Gastrocnemius medialis (tissue), 4 donors: ENCODE results near the gene IL24. TPM values are rescaled to one million over a fixed set of nuclear protein-coding genes. Genes with fewer than 3 reads are reported as not detected.

Experiments
- ATAC-seq, 2 donors: fragments of 150-250 bp; one replicate each; pipeline ENCODE4 v1.9.1; 2016
- DNase-seq, 2 donors: peaks; one replicate each; pipeline ENCODE4 v3.0.0-alpha.2; 2019
- H3K27ac ChIP-seq, 4 donors: fragments of 200-600 bp; sonication (generic); 1 replicate in 1 of 4; 2 replicates in 3 of 4; pipeline ENCODE4 v1.5.1; 2016 to 2018; ENCODE audit warnings: mild to moderate bottlenecking in 2 of 4, moderate library complexity in 1 of 4
- H3K27me3 ChIP-seq, 3 donors: fragments of 200-600 bp; sonication (generic) in 2 of 3; 1 replicate in 1 of 3; 2 replicates in 2 of 3; pipeline versions ENCODE4 v1.5.1 to v1.6.0; 2016 to 2019; ENCODE audit warnings: mild to moderate bottlenecking in 1 of 3, moderate library complexity in 1 of 3
- H3K36me3 ChIP-seq, 2 donors: fragments of 200-600 bp; sonication (generic) in 1 of 2; one replicate each; pipeline ENCODE4 v1.5.1; 2017 to 2018
- H3K4me1 ChIP-seq, 2 donors: fragments of 200-600 bp; sonication (generic) in 1 of 2; one replicate each; pipeline ENCODE4 v1.5.1; 2016 to 2017; ENCODE audit warnings: mild to moderate bottlenecking in 2 of 2
- H3K4me3 ChIP-seq, 4 donors: fragments of 200-600 bp; sonication (generic) in 3 of 4; 1 replicate in 1 of 4; 2 replicates in 3 of 4; pipeline ENCODE4 v1.5.1; 2016 to 2019; ENCODE audit warnings: mild to moderate bottlenecking in 2 of 4
- H3K9me3 ChIP-seq, 3 donors: fragments of 200-600 bp; sonication (generic) in 2 of 3; 1 replicate in 1 of 3; 2 replicates in 2 of 3; pipeline ENCODE4 v1.5.1; 2016 to 2019
- POLR2A ChIP-seq, 2 donors: fragments of 450-650 bp; IDR thresholded peaks; one replicate each; pipeline ENCODE4 v1.6.1; 2017; ENCODE audit warnings: antibody characterized with exemption in 2 of 2, mild to moderate bottlenecking in 2 of 2, moderate library complexity in 2 of 2
- in situ Hi-C, 4 donors: fragments of 200-750 bp; cut with MboI; loops; one replicate each; pipeline versions ENCODE4 v1.15.0 to v1.8.0; 2017; ENCODE audit warnings: low sequenced_read_pairs in 4 of 4
- intact Hi-C: fragments of 100-400 bp; cut with DNase I; formaldehyde crosslinking; loops from one replicate; pipeline ENCODE4 v1.15.1; 2023; ENCODE audit warnings: low total_unique reads
- total RNA-seq, 4 donors: library from RNA; depleted of rRNA; stranded (reverse); fragments of >200 nt; gene quantifications; one replicate each; pipeline versions ENCODE4 v1.1.0 to v1.2.3, GENCODE V29; 2016
- TF ChIP-seq, protein P1 (sequence below), 5 experiments: fragments of 450-650 bp in 3 of 5; fragments of 200-600 bp in 2 of 5; sonication (generic) in 2 of 5; IDR thresholded peaks in 4 of 5; conservative IDR thresholded peaks in 1 of 5; 1 replicate in 4 of 5; 2 replicates in 1 of 5; pipeline ENCODE4 v1.5.1; 2016 to 2019; ENCODE audit warnings: antibody characterized with exemption in 5 of 5, mild to moderate bottlenecking in 3 of 5, moderate library complexity in 3 of 5

IL24 gene
- total RNA-seq, 4 donors from 2014 or later, result not detected

DNA sequence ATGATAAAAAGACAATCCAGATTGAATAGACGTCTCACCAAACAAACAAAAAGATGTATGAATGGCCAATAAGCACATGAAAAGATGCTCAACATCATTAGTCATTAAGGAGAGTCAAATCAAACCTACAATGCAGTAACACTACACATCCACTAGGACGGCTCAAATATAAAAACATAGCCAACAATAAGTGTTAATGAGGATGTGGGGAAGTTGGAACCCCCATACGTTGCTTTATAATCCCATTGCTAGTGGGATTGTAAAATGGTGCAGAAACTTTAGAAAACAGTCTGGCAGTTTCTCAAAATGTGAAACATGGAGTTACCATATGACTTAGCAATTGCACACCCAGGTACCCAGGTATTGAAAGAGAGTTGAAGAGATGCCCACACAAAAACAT is 14.7 kb upstream of the IL24 start:
- Histone ChIP-seq H3K36me3 (no peaks in the 10 kb centered on the region), H3K4me1 (no peaks in the 10 kb centered on the region), H3K9me3 (peaks cover 0 to 11% (median 0%) of the 10 kb centered on the region in 3 donors), H3K4me3 (no peak overlapping the region), H3K27me3 (no peaks in the 10 kb centered on the region), H3K27ac (no peak overlapping the region)
- in situ Hi-C loops (no loop called here), intact Hi-C loops (no loop called here)
- ATAC-seq (no peak), DNase-seq (no peak)
- TF ChIP-seq POLR2A (IDR thresholded peaks at IDR 0.05), result no peak
- TF ChIP-seq, protein P1, sequence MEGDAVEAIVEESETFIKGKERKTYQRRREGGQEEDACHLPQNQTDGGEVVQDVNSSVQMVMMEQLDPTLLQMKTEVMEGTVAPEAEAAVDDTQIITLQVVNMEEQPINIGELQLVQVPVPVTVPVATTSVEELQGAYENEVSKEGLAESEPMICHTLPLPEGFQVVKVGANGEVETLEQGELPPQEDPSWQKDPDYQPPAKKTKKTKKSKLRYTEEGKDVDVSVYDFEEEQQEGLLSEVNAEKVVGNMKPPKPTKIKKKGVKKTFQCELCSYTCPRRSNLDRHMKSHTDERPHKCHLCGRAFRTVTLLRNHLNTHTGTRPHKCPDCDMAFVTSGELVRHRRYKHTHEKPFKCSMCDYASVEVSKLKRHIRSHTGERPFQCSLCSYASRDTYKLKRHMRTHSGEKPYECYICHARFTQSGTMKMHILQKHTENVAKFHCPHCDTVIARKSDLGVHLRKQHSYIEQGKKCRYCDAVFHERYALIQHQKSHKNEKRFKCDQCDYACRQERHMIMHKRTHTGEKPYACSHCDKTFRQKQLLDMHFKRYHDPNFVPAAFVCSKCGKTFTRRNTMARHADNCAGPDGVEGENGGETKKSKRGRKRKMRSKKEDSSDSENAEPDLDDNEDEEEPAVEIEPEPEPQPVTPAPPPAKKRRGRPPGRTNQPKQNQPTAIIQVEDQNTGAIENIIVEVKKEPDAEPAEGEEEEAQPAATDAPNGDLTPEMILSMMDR (IDR thresholded peaks at IDR 0.05 in 4 of 5, conservative IDR thresholded peaks at IDR 0.05 in 1 of 5), result no peak

DNA sequence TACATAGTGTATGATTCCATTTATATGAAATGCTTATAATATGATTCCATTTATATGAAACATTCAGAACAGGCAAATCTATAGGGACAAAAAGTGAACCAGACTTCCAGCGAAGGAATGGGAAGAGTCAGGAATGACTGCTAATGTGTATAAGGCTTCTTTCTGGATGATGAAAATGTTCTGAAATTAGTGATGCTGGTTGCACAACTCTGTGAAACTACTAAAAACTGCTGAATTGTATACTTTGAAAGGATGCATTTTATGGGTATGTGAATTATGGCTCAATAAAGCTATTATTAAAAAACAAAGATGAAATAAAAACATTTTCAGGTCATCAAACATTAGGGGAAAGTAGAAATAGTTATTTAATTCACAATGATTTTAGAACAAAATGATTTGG is 14.1 kb upstream of the IL24 start:
- Histone ChIP-seq H3K27ac (no peak overlapping the region), H3K27me3 (no peaks in the 10 kb centered on the region), H3K9me3 (peaks cover 0 to 11% (median 0%) of the 10 kb centered on the region in 3 donors), H3K4me1 (no peaks in the 10 kb centered on the region), H3K4me3 (no peak overlapping the region), H3K36me3 (no peaks in the 10 kb centered on the region)
- in situ Hi-C loops (no loop called here), intact Hi-C loops (no loop called here)
- no peak for TF ChIP-seq POLR2A (IDR thresholded peaks at IDR 0.05)
- TF ChIP-seq, protein P1 (IDR thresholded peaks at IDR 0.05 in 4 of 5, conservative IDR thresholded peaks at IDR 0.05 in 1 of 5), result no peak
- no peak for ATAC-seq
- DNase-seq, result no peak

DNA sequence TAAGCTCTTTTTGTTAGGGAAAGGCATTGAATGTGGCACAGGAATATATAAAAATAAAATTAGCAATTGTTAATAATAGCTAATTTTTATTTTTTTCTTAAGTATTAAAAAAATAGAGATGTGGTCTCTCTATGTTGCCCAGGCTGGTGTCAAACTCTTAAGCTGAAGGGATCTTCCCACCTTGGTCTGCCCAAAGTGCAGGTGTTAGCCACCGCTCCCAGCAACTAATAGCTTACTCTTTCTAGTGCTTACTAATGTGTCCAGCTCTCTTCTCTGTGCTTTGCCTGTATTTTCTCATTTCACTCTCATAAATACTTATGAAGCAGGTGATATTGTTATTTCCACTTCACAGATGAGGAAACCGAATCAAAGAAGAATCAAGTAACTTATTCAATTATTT is 13.4 kb upstream of the IL24 start:
- no peak overlapping the region for H3K27ac ChIP-seq
- no peaks in the 10 kb centered on the region for H3K4me1 ChIP-seq
- H3K4me3 ChIP-seq, result no peak overlapping the region
- H3K27me3 ChIP-seq, result no peaks in the 10 kb centered on the region
- intact Hi-C loops (no loop called here), in situ Hi-C loops (no loop called here)
- H3K9me3 ChIP-seq, result peaks cover 0 to 4% (median 0%) of the 10 kb centered on the region in 3 donors
- ATAC-seq (no peak), DNase-seq (no peak)
- no peak for TF ChIP-seq POLR2A (IDR thresholded peaks at IDR 0.05)
- TF ChIP-seq, protein P1 (IDR thresholded peaks at IDR 0.05 in 4 of 5, conservative IDR thresholded peaks at IDR 0.05 in 1 of 5), result no peak
- no peaks in the 10 kb centered on the region for H3K36me3 ChIP-seq

DNA sequence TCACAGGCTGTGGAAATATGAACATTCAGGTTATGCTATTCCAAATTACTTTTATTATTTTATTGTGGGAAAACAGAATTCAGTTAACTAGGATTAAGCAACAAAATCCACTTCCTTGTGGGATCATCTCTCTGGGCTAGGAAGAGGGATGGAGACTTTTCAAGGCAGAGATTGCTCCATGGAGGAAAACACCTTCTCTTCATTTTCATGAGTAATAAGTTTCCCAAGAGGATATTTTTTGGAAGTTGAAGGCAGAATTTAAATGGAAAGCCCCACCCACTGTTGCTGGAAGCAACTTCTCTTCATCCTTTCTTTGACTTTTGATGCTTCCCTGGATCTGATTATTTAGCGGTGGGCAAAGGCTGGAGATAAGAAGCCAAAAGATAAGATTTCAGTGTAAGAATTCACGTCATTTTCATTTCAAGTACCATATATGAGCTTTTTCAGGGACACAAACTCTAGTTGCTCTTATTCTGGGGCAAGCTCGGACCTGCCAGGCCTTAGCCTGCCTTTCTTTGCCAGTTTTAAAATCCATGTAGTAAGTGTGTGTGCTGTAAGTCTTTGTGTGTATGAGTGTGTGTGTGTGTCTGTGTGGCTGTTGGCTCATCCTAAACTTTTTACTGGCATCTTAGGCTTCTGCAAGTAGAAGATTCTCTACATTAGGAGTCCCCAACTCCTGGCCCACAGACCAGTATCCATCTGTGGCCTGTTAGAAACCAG is 11.7 kb upstream of the IL24 start:
- no peak for ATAC-seq
- H3K9me3 ChIP-seq, result no peaks in the 10 kb centered on the region
- DNase-seq, result no peak
- H3K27ac ChIP-seq, result no peak overlapping the region
- H3K4me1 ChIP-seq, result peaks cover 0 to 3% of the 10 kb centered on the region in 2 donors
- TF ChIP-seq, protein P1 (IDR thresholded peaks at IDR 0.05 in 4 of 5, conservative IDR thresholded peaks at IDR 0.05 in 1 of 5), result no peak
- no peak for TF ChIP-seq POLR2A (IDR thresholded peaks at IDR 0.05)
- in situ Hi-C loops (no loop called here), intact Hi-C loops (no loop called here)
- H3K36me3 ChIP-seq, result no peaks in the 10 kb centered on the region
- no peak overlapping the region for H3K4me3 ChIP-seq
- H3K27me3 ChIP-seq, result no peaks in the 10 kb centered on the region

DNA sequence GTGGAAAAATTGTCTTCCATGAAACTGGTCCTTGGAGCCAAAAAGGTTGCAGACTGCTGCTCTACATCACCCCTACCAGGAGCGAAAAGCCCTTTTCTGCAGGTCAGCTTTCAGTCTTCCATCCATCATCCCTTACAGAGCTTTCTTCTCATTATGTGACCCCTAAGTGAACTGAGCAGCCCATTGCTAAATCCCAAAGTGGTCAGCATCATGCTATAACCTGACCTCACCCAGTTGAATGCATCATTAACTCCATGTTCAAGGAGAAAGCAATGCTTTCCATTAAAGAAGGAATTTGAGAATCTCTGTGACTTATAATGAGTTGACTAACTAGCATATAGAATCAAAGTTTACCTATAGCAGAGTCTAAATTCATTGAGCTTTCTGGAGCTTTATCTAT is 10.4 kb upstream of the IL24 start:
- Histone ChIP-seq H3K9me3 (no peaks in the 10 kb centered on the region), H3K36me3 (no peaks in the 10 kb centered on the region), H3K4me1 (peaks cover 4 to 6% of the 10 kb centered on the region in 2 donors), H3K27me3 (no peaks in the 10 kb centered on the region), H3K27ac (no peak overlapping the region), H3K4me3 (no peak overlapping the region)
- no peak for ATAC-seq
- in situ Hi-C loops (no loop called here), intact Hi-C loops (no loop called here)
- TF ChIP-seq, protein P1 (IDR thresholded peaks at IDR 0.05 in 4 of 5, conservative IDR thresholded peaks at IDR 0.05 in 1 of 5), result no peak
- no peak for TF ChIP-seq POLR2A (IDR thresholded peaks at IDR 0.05)
- no peak for DNase-seq
